CD14-positive monocyte (primary cell): ENCODE data around the gene FXYD2. TPM values are rescaled to one million over a fixed set of nuclear protein-coding genes. Genes with fewer than 3 reads are reported as not detected.
A peak's percentile ranks its signal among the peaks of the same experiment; 100 is the strongest.

Experiments used
- DNase-seq, 3 donors: peaks; one replicate each; pipeline ENCODE4 v3.0.0-alpha.2; 2011 to 2022
- H2AFZ ChIP-seq: 2 replicates; pipeline ENCODE4 v1.6.0; 2012; ENCODE audit warnings: mild to moderate bottlenecking, low read depth, low read length, inconsistent platforms; ENCODE audit not compliant: insufficient read depth, poor library complexity, severe bottlenecking
- H3K27ac ChIP-seq, 2 donors: 1 replicate in 1 of 2; 2 replicates in 1 of 2; pipeline ENCODE4 v1.5.1; 2012 to 2013; ENCODE audit warnings: low read length in 2 of 2, control low read depth in 1 of 2, inconsistent platforms in 1 of 2, low read depth in 1 of 2, mild to moderate bottlenecking in 1 of 2
- H3K27me3 ChIP-seq, 2 donors: one replicate each; pipeline versions ENCODE4 v1.6.0 to v1.6.1; 2011 to 2013; ENCODE audit warnings: low read length in 2 of 2; ENCODE audit not compliant: control insufficient read depth in 2 of 2, insufficient read depth in 2 of 2
- H3K36me3 ChIP-seq, 2 donors: replicated peaks in 1 of 2; 1 replicate in 1 of 2; 2 replicates in 1 of 2; pipeline versions ENCODE4 v1.5.1 to v1.6.1; 2012 to 2013; ENCODE audit warnings: low read length in 2 of 2, control low read depth in 1 of 2, inconsistent platforms in 1 of 2, mild to moderate bottlenecking in 1 of 2; ENCODE audit not compliant: insufficient read depth in 2 of 2, control insufficient read depth in 1 of 2
- H3K4me1 ChIP-seq, 2 donors: 1 replicate in 1 of 2; 2 replicates in 1 of 2; pipeline versions ENCODE4 v1.5.1 to v1.6.1; 2012 to 2013; ENCODE audit warnings: low read length in 2 of 2, control low read depth in 1 of 2, inconsistent platforms in 1 of 2, mild to moderate bottlenecking in 1 of 2, moderate library complexity in 1 of 2; ENCODE audit not compliant: insufficient read depth in 2 of 2, control insufficient read depth in 1 of 2
- H3K4me2 ChIP-seq: replicated peaks from 2 replicates; pipeline ENCODE3; 2012; ENCODE audit warnings: low read length, moderate library complexity, mild to moderate bottlenecking; ENCODE audit not compliant: poor library complexity, severe bottlenecking; ENCODE audit errors: extremely low read depth
- H3K4me3 ChIP-seq, 3 experiments: fragments of 200-600 bp in 1 of 3; sonication (generic) in 1 of 3; replicated peaks in 1 of 3; 1 replicate in 2 of 3; 2 replicates in 1 of 3; pipeline ENCODE4 v1.5.1; 2011 to 2013; ENCODE audit warnings: low read length in 3 of 3, mild to moderate bottlenecking in 3 of 3, control low read depth in 2 of 3, low read depth in 2 of 3, inconsistent platforms in 1 of 3, moderate library complexity in 1 of 3
- H3K79me2 ChIP-seq: 2 replicates; pipeline ENCODE4 v1.6.0; 2012; ENCODE audit warnings: mild to moderate bottlenecking, control low read depth, inconsistent platforms, low read length, moderate library complexity; ENCODE audit not compliant: insufficient read depth
- H3K9ac ChIP-seq: 2 replicates; pipeline ENCODE4 v1.6.0; 2017; ENCODE audit warnings: low read length, mild to moderate bottlenecking; ENCODE audit not compliant: insufficient read depth, poor library complexity, severe bottlenecking
- H3K9me3 ChIP-seq, 2 donors: replicated peaks in 1 of 2; 1 replicate in 1 of 2; 2 replicates in 1 of 2; pipeline versions ENCODE4 v1.5.1 to v1.6.1; 2012 to 2013; ENCODE audit warnings: low read length in 2 of 2, control low read depth in 1 of 2; ENCODE audit not compliant: control insufficient read depth in 1 of 2, insufficient read depth in 1 of 2
- H4K20me1 ChIP-seq: 2 replicates; pipeline ENCODE4 v1.6.0; 2012; ENCODE audit warnings: mild to moderate bottlenecking, low read length, control low read depth, moderate library complexity; ENCODE audit not compliant: insufficient read depth
- H3K27ac Mint-ChIP-seq, 7 donors: one replicate each; pipeline ENCODE4 v1.8.0; 2020; ENCODE audit warnings: mild to moderate bottlenecking in 7 of 7, mixed read lengths in 7 of 7, moderate library complexity in 6 of 7, inconsistent platforms in 2 of 7
- H3K27me3 Mint-ChIP-seq, 3 donors: one replicate each; pipeline ENCODE4 v1.8.0; 2021 to 2022; ENCODE audit warnings: low read depth in 3 of 3, mild to moderate bottlenecking in 3 of 3, mixed read lengths in 3 of 3, moderate library complexity in 3 of 3, inconsistent platforms in 1 of 3
- H3K36me3 Mint-ChIP-seq, 2 donors: one replicate each; pipeline ENCODE4 v1.8.0; 2020; ENCODE audit warnings: mixed read lengths in 2 of 2, inconsistent platforms in 1 of 2, mild to moderate bottlenecking in 1 of 2
- H3K4me1 Mint-ChIP-seq: one replicate; pipeline ENCODE4 v1.8.0; 2020; ENCODE audit warnings: mild to moderate bottlenecking, mixed read lengths
- H3K4me3 Mint-ChIP-seq, 2 donors: one replicate each; pipeline ENCODE4 v1.8.0; 2020; ENCODE audit warnings: mild to moderate bottlenecking in 2 of 2, mixed read lengths in 2 of 2, moderate library complexity in 1 of 2
- H3K9me3 Mint-ChIP-seq, 7 donors: one replicate each; pipeline ENCODE4 v1.8.0; 2020 to 2022; ENCODE audit warnings: mixed read lengths in 7 of 7, mild to moderate bottlenecking in 6 of 7, moderate library complexity in 6 of 7, inconsistent platforms in 2 of 7
- WGBS: methylation state at CpG from one replicate; pipeline ENCODE4 v1.1.5; 2013; ENCODE audit warnings: missing lambda C conversion rate; ENCODE audit not compliant: insufficient coverage; 5-methylcytosine and 5-hydroxymethylcytosine counted together
- intact Hi-C, 2 donors: fragments of 100-400 bp; cut with micrococcal nuclease; formaldehyde crosslinking; loops; one replicate each; pipeline versions ENCODE4 v1.15.0 to v1.15.1; 2023
- polyA plus RNA-seq, 3 donors: library from polyadenylated mRNA; depleted of rRNA in 1 of 3; unstranded in 2 of 3; stranded (reverse) in 1 of 3; fragments of 300-500 nt in 2 of 3; fragments of >200 nt in 1 of 3; fragmentation: Illumina TruSeq in 2 of 3; gene quantifications; 1 replicate in 2 of 3; 2 replicates in 1 of 3; pipeline ENCODE4 v1.2.3, GENCODE V29; 2012 to 2021
- TF ChIP-seq, protein P1 (sequence below): fragments of 200-600 bp; IDR thresholded peaks from one replicate; pipeline ENCODE4 v1.8.0; 2022; ENCODE audit warnings: antibody characterized with exemption, mild to moderate bottlenecking

FXYD2 gene
- polyA plus RNA-seq, 3 donors = 0.96 to 4.4 (median 2.5) TPM

DNA sequence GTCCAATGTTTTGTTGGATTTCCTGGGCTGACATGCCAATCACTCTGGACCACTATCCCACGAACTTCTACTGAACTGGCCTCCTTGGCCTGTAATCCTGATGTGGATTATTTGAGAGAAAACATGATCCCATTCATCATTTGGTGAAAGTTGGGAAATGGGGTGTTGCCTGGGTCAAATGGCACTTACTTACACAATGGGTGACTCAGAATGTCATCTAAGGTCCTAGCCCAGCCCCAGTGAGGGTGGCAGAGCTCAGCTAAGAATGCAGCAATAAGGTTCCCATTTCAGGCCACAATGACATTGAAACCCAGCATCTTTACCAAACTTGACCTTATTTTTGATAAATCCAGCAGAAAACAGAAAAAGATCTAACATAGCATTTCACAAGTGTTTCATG is 19.5 kb downstream of the FXYD2 start:
- peak; percentile 87 to 93 (median 93) for DNase-seq
- Mint-ChIP-seq H3K4me3 (peak overlapping the region in 1 of 2 donors; percentile 26), H3K9me3 (peaks cover 0 to 2% (median 0%) of the 10 kb centered on the region in 7 donors), H3K27ac (peak overlapping the region; percentile 78 to 97 (median 89)), H3K27me3 (peaks cover 9 to 18% (median 16%) of the 10 kb centered on the region in 3 donors), H3K4me1 (peaks cover 57% of the 10 kb centered on the region), H3K36me3 (peaks cover 2 to 4% of the 10 kb centered on the region in 2 donors)
- H3K4me1 ChIP-seq = peaks cover 54 to 56% of the 10 kb centered on the region in 2 donors
- no peaks in the 10 kb centered on the region for H3K36me3 ChIP-seq
- TF ChIP-seq, protein P1, sequence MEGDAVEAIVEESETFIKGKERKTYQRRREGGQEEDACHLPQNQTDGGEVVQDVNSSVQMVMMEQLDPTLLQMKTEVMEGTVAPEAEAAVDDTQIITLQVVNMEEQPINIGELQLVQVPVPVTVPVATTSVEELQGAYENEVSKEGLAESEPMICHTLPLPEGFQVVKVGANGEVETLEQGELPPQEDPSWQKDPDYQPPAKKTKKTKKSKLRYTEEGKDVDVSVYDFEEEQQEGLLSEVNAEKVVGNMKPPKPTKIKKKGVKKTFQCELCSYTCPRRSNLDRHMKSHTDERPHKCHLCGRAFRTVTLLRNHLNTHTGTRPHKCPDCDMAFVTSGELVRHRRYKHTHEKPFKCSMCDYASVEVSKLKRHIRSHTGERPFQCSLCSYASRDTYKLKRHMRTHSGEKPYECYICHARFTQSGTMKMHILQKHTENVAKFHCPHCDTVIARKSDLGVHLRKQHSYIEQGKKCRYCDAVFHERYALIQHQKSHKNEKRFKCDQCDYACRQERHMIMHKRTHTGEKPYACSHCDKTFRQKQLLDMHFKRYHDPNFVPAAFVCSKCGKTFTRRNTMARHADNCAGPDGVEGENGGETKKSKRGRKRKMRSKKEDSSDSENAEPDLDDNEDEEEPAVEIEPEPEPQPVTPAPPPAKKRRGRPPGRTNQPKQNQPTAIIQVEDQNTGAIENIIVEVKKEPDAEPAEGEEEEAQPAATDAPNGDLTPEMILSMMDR = no peak
- intact Hi-C loops = loop anchor here (1.0 to 5.0 kb wide), 3 partner anchors 12 to 142 kb away; no protein-coding TSS in a partner anchor
- peak overlapping the region; percentile 55 to 85 for H3K27ac ChIP-seq
- no peak overlapping the region for H3K9ac ChIP-seq
- H3K27me3 ChIP-seq = peaks cover 3 to 9% of the 10 kb centered on the region in 2 donors
- H3K79me2 ChIP-seq = no peaks in the 10 kb centered on the region
- no peak overlapping the region for H3K4me3 ChIP-seq
- peak overlapping the region; percentile 8 for H3K4me2 ChIP-seq
- no peaks in the 10 kb centered on the region for H4K20me1 ChIP-seq
- no peaks in the 10 kb centered on the region for H3K9me3 ChIP-seq
- no peak overlapping the region for H2AFZ ChIP-seq
- no CpG with 5 or more reads among the region's 1 CpG for WGBS

GRCh38 chr11:117803896-117804295 is 20.6 kb downstream of the FXYD2 start:
- H3K36me3 Mint-ChIP-seq = peaks cover 2 to 4% of the 10 kb centered on the region in 2 donors
- 98% methylated on average over 7 of the region's 8 CpGs for WGBS
- no peak for DNase-seq

More at GRCh38 chr11:117803896-117804295, 20.6 kb downstream of the FXYD2 start:
- Histone ChIP-seq H3K4me2 (no peak overlapping the region), H3K4me1 (peaks cover 45 to 47% of the 10 kb centered on the region in 2 donors), H3K4me3 (no peak overlapping the region), H2AFZ (no peak overlapping the region), H4K20me1 (no peaks in the 10 kb centered on the region), H3K9me3 (no peaks in the 10 kb centered on the region), H3K79me2 (no peaks in the 10 kb centered on the region), H3K27me3 (peaks cover 5 to 20% of the 10 kb centered on the region in 2 donors), H3K9ac (no peak overlapping the region), H3K27ac (no peak overlapping the region), H3K36me3 (no peaks in the 10 kb centered on the region)
- Mint-ChIP-seq H3K4me3 (no peak overlapping the region), H3K27me3 (peaks cover 19 to 25% (median 24%) of the 10 kb centered on the region in 3 donors), H3K9me3 (peaks cover 0 to 2% (median 0%) of the 10 kb centered on the region in 7 donors), H3K27ac (peak overlapping the region in 4 of 7 donors; percentile 21 to 93 (median 88)), H3K4me1 (peaks cover 46% of the 10 kb centered on the region)
- intact Hi-C loops = no loop called here
- TF ChIP-seq, protein P1 = no peak
